Measurements from ENCODE around the gene CRTAC1.
A peak's percentile ranks its signal among the peaks of the same experiment; 100 is the strongest.

CRTAC1 gene

DNA sequence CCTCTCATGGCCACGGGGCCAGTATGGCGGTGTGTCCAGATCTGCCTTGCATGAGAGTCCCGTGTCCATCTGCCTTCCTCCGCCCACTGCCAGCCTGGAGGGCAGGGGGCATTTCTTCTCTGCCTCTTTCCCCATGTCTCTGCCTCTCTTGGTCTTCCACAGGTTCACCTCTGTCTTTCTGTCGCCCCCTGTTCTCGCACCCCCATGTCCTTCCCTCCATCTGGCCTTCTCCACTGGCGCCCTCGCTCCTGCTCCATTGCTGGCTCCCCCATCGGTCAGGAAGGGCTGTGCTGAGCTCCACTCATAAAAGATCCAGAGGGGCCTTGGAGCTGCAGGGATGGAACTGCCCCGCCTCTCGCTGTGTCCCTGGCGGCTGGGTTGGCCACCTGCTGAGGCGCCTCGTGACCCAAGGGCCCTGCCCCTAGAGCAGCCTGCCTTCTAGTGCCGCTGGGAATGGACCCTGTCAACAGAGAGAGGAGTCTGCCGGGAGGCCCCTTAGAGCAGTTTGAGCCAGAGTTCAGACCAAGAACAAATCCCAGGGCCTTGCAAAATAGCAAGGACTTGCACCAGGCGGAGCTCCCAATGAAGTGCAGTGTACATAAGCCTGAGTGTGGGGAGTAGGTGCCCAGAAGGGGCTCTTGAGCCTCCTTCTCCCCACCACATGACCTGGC lies 138.8 kb downstream of the CRTAC1 start:
- DNase-seq, result no peak

DNA sequence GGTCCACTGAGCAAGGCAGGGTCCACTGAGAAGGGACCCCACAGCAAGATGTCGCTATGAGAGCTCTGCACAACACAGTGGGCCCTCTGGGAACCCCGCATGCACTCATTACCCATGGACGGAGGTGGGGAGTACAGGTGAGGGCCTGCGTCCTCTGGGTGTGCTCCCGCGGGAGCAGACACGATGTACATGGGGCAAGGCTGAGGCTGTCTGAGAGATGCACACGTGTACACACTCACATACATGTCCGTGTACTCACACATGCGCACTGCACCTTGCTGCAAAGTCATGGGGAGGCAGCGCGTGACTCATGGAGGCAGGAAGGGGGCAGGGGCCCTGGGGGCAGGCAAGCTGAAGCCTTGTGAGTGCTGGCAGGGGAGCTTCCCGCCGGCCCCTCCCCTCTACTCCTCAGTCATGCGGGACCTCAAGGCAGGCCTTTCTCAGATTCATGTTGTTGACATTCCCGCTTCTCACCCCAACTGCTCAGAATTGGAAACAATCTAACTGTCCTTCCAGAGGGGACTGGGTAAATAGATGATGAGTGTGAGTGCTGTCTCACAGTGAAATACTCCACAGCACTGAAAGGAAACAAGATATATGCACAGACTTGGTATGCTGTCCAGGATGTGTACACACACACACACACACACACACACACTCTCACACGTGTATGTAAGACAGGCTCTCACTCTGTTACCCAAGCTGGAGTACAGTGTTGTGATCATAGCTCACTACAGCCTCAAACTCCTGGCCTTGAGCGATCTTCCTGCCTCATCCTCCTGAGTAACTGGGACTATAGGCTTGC lies 140.8 kb downstream of the CRTAC1 start:
- DNase-seq, result no peak

DNA sequence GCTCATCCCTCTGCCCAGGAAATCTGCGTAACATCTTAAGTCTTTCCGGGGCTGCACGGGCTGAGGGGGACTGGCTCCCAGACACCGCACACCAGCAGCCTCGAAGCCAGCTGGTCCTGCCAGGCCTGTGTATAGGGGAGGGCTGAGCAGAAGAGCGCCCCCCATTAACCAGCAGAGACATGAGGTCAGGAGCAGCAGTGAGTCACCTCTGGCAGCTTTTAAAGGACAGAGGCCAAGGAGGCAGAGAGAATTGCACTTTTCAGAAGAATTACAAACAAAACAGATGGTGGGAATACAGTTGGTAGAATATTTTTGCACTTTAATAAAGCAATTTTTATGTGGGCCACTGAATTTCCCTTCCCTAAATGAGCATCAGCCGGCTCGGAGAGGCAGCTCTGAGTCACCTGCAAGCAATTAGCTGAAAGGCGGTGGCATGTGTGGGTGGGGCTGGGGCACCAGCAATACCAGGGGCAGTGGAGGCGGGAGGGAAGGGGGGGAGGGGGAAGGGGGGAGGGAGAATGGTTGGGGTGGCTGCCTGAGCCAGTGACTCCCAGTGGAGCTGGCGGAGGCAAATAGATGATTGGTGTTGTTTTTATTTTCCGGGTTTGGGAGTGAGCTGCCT lies 141.7 kb downstream of the CRTAC1 start:
- DNase-seq, result peak; percentile 39

DNA sequence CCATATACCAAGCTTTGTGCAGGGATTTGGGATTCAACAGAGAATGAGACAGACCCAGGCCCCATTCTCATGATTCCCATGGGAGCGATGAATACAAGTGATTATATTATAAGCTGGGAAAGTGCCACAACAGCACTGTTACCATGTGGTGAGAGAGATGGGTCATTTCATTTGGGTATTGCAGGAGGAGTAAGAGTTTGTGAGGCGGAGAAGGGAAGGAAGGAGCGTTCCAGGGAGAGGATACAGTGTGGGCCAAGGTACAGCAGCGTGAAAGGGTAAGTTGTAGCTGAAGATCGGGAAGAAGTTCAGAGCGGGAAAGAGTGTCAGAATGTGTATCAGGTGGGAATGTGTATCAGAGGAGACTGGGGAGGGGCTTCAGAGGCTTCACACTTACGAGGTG lies 142.3 kb downstream of the CRTAC1 start:
- DNase-seq, result no peak

DNA sequence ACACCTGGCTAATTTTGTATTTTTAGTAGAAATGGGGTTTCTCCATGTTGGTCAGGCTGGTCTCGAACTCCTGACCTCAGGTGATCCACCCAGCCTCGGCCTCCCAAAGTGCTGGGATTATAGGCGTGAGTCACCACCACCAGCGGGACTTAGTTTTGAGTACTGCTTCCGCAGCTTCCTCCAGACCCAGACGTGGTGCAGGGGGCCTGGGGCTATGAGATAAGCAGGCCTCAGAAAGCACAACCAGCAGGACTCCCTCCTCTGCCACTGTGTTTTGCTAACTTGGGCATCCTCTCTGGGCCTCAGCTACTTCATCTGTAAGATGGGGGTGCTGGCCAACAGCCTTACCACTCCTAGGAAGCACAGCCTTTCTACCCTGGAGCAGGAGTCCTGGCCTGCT lies 143.0 kb downstream of the CRTAC1 start:
- no peak for DNase-seq

DNA sequence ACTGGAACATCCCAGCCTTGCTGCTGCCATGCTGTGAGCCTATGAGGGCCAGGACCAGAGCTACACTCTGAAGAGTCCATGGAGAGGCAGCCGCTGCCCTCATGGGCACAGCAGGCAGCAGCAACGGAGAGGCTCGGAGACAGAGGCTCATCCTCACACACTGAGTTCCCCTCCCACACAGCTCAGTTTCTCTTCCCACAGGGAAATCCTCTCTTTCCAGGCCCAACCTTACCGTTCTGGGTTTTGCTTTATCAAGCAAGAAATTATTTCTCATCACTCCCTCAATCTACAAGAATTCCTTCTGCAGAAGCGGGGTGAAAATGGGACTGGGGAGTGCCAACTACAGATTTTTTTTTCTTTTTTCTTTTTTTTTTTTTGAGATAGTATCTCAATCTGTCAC lies 144.1 kb downstream of the CRTAC1 start:
- no peak for DNase-seq

DNA sequence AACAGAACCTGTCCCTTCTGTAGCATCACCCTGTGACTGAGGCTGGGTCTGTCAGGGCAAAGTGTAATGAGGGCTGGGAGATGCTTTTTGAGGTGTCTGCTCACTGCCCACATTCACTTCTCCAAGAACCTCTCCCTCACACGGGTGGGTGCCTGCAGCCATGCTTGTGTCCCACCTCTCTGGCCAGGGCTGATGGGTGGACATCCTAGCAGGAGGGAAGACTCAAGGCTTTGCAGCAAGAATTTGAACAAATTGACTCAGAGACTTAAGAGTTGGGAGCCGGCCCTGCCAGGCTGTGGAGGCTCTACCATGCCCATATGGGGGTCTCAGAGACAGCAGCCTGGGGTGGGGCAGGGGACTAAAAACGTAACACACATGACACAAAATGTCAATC lies 147.3 kb downstream of the CRTAC1 start:
- DNase-seq, result no peak

DNA sequence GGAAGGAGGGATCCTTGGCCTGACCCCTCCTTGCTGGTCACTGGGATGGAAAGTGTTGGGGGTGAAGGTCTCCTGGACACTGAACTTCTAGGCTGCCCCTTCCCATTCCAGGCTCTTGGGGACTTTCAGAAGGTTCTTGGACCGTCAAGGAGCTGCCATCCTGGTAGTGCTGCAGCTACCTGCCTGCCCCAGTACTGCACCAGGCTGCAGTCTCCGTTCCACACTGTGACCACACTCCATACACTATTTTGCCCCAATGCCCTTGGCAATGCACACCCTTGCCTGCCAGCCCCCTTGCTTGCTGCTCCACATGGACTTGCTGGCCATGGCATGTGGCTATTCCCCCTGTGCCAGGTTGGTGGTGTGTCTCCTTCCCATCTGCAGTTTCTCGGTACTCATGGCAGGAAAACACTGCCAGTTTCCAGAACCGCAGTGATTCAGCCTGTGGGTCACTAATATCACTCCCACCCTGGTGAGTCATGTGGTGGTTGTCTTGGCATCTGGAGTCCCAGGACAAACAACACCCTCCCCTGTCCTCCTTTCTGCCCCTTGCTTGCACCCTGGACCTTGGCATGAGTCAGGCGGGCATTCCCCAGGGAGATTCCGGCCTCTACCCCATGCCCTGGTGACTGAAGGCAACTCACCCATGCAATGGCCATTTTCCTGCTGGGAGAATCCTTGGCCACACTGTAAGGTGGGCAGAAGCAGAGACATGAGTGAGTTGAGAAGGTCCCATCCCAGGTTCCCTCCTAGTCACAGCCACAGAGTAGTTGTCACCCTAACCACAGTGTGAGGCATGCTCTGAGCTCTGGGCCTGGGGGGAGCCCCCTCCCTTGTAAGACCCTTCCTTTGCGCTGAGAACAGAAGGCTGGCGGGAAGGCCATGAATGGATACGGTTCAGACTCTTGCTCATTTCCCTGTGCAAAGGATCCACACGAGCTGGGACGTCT lies 148.0 kb downstream of the CRTAC1 start:
- no peak for DNase-seq

DNA sequence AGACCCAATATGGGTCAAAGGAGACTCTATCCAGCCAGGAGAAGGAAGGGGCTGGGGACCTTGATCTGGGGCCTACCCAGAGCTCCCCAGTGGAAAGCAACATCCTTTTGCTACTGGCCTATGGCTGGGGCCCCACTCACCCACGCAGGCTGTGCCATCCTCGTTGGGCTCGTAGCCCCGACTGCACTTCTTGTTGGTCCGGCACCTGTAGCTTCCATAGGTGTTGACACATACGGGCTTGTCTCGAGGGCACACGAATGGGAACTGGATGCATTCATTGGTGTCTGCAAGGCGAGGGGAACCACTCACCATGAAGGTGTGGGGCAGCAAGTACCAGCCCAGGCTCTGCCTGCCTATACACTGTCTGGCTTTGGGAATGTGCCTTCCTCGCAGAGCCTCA lies 150.3 kb downstream of the CRTAC1 start:
- DNase-seq, result no peak

DNA sequence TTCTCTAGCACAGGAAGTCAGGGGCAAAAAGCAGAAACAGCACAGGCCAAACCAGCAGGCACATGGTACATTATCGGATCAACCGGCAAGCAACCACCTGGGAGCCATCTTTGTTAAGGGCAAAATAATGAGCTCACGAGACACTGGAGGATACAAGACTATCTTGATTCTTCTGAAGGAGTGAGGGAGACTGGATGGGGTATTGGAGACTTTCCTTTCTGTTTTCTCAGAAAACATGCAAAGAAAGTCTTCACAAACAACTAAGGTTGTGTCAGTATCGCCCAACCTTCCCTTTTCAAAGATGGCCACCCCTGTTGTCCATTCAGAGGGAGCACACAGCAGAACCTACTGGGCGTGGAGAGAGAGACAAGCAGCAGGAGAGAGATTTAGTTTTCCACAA lies 151.2 kb downstream of the CRTAC1 start:
- DNase-seq, result no peak

DNA sequence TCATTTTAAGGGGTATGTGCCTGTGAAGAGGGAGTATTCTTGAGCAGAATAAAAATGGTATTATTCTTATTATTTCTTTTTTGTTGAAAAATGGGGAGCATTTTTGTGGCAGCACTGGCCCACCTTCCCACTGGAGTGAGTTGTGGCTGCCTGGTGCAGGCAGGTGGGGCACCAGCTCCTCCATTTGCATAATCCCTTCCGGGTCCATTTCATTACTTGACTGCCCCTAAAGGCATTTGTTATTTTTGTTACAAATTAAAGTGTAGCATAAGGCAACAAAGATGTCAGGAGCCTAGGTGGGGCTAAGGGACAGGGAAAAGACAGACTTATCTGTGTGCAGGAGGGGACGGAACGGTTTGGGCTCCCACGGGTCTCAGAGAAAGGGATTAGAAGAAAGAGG lies 154.0 kb downstream of the CRTAC1 start:
- DNase-seq, result no peak

DNA sequence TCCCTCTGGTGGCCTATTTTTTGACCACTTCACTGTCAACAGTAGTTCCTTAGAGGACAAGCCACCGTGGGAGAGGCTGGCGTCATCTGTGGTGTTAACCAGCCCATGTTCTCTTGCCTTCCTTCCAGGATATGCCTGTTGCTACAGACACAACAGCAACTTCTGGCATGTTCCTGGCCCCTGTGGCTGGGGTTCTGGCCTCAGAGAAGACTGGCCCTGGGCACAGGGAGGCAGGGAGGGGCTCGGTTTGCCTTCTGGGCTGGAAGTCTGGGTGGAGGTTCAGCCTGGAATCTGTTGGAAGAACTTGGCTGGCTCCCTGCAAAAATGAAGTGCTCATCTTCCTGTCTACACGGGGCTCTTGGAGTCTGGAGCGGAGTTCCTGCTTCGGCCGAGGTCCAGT lies 155.0 kb downstream of the CRTAC1 start:
- DNase-seq, result no peak

DNA sequence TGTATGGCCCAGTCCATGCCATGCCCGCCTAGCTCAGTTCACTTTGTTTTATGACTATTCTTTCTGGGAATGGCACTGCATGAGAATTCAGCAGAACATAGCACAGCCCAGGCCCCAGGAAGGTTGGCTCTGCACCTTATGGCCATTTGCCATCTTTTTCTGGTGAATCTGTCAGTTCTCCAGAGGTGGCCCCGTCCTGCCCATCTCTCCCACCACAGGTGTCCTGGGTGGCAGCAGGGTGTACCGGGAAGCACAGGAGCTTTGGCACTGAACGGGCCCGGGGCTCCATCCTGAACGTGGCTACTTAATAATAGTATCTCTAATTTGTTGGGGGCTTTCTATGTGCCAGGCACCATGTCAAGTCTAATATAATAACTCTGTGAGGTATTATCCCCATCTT lies 156.1 kb downstream of the CRTAC1 start:
- no peak for DNase-seq

DNA sequence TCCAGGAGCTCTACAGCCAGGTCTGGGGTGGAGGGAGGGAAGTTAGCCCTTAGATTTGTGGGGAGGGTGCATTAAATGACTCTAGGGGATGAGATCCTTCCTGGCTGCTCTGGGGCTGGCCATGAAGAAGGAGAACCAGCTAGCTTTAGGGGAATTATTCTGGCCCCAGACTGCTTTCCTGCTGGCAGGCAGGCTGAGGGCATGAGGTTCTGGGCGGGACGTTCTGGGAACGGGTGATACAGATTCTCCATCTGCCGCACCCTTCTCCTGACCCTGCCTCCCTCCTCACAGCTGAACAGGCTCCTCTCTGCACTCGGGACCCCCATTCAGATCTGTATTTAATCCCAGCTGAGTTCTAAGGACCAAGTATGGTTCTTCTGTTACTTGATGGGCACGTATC lies 156.9 kb downstream of the CRTAC1 start:
- no peak for DNase-seq

DNA sequence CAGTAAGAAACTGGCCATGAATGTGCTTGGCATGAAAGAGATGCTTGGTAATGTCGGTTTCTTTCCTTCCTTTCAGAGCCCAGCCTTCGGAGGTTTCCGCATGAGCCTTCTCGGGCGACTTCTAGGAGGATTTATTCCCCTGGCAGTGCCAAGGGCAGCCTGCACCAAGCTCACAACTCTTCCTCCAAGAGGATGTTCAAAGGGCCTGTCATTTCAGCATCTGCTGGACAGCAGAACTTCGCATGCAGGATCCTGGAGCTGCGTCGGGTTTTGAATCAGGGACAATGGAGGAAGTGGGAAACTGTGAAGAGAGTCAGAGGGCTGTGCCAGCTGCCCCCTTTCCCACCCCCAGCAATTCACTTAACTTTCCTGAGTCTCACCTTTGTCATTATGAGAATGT lies 159.4 kb downstream of the CRTAC1 start:
- no peak for DNase-seq

DNA sequence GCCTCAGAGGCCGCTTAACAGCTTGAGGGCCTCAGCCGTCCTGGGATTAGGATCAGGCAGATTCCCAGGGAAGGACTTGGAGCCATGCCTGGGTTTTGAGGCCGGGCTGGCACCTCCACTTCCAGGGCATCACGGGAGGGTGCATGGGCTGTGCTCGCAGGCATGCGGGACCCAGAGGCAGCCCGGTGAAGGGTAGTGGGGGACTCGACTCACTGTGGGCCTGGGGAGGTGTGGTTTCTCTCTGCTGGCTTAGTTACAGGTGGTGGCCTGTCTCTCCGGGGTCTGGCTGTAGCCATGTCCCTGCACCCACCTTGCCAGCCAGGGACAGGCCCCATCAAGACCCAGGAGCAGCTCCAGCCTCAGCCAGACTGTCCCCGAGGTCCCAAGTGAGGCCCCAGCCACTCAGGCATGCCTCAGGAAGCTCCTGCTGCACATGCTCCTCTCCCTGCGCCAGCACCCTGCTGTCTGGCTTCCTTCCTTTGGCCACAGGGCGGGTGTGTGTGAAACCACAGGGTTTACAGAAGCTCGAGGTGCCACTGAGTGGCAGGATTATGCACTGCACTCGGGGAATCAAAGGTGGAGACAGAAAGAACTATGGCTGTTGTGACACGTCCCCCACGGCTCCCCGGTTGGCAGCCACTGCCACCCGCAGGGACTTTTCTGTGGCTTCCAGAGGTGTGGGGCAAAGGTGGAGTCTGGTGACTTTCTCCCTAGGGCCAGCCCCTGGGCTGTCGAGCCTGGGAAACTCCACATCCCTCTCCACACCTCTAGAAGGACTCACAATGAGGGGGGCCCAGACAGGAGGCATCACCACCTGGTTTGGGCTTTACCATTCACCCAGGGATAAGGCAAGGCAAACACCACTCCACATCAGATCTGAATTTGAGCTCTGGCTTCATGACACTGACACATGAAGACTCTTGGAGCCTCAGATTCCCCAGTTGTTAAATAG lies 161.1 kb downstream of the CRTAC1 start:
- DNase-seq, result peak; percentile 75

DNA sequence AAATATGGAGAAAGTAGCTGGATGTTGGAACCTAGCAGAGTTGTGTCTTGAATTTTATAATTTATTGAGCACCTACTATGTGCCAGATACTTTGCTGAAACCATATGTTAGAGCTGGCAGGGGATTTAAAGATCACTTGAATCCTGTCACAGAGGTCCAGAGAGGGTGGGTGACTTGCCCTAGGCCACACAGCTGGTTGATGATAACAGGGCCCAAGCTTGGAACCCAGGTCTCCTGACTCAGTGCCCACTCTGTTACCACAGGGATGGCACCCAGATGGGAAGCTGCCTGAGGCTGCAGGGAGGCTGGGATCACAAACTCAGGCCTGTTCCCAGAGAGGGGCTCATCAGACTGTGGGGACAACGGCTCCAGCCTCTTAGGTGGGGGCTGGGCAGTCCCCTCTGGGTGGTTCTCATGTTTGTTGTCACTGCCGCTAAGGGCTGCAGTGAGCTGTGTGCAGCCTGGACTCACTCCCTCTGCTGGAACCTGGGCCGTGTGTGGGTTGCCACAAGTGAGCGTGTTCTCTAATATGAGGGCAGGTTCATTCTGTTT lies 162.2 kb downstream of the CRTAC1 start:
- no peak for DNase-seq

DNA sequence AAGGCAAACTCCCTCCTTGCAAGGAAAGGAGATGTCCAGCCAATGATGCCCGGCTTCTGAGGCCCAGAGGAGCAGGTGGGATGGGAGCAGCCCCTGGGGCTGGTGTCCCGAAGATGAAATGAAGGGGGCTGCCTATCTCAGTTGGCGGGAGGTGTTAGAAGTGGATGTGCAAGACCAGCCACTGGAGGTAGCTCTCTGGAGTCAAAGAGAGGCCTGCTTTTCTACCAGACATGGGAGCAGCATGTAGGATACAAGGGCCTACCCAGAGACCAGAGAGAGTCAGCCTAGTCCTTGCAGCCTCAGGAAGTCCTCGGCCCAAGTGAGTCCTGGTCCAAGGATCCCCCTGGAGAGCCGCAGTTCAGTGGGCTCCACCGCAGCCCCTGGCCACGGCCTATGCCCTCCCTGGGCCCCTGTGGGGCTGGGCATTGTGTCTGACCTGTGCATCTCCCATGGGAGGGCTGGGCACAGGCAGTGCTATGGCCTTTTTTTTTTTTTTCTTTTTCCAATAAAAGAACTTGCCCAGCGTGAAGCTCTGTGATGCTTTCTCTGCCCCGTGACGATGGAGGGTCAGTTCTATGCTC lies 163.1 kb downstream of the CRTAC1 start:
- no peak for DNase-seq

DNA sequence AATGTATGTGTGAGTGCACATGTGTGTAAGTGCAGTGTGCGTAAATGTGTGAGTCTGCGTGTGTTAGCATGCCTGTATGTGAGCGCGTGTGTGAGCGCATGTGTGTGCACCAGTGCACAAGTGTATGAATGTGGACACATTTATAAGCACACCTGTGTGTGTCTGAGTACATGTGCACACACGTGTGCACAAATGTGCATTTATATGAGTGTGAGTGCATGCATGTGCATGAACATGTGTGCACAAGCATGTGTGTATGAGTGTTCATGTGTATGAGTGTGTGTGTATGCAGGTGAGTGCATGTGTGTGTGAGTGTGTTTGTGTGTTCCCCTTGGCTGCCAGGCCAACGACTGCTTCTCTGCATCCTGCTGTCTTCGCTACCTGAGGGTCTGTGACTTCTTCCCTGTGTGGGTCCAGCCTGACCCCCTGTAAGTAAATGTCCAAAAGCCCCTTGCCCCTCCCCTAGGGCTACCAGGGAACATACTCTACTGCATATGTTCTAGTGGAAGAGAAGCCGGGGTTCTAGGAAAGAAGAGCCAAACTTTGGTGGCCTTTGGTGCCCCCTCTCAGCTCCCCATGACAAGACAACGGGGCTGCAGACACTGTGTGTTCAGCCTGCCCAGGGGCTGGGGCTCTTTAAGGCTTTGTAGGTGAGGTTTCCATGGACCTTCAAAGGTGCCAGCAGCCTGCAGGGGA lies 163.7 kb downstream of the CRTAC1 start:
- DNase-seq, result no peak

DNA sequence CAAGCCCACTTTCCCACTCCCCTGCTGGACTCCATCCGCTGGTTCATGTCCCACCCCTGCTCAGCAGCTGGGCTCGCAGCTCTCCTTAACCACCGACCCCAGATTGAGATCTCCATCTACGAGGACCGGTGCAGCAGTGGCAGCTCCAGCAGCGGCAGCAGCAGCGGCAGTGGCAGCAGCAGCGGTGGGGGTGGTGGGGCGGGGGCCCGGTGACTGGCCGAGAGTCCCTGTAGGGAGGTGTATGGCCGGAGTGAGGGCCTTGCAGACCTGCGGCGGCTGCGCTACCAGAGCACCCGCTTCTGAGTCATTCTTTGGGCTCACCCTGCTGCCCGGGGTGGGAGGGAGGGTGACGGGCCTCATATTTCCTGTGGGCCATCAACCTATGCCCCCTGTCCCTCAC lies 164.9 kb downstream of the CRTAC1 start:
- DNase-seq, result no peak

DNA sequence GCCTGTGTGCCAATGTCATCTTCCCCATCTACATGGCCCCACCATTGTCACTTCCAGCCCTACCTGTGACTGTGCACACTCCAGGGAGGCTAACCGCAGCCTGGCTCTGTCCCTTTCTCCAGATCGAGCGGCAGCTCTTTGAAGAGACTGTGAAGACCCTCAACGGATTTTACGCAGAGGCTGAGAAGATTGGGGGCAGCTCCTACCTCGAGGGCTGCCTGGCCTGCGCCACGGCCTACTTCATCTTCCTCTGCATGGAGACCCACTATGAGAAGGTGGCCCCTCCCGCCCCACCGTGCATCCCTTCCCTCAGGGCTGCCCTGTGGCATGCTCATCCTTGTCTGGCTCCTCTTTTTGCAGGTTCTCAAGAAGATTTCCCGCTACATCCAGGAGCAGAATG lies 166.6 kb downstream of the CRTAC1 start:
- DNase-seq, result no peak
